HG03520 (cell line): Measurements from ENCODE around the gene ALG6.
"Not testable (repeated sequence)": the region's sequence is repeated elsewhere in the genome, so short reads cannot be mapped to it uniquely, and the experiment has no call there.

Experiments
- ATAC-seq: cut with Tn5 transposase; IDR thresholded peaks from one replicate; pipeline ENCODE4 v1.9.1; 2021; ENCODE audit warnings: mild to moderate bottlenecking, moderate library complexity; ENCODE audit not compliant: unreplicated experiment

ALG6 gene

DNA sequence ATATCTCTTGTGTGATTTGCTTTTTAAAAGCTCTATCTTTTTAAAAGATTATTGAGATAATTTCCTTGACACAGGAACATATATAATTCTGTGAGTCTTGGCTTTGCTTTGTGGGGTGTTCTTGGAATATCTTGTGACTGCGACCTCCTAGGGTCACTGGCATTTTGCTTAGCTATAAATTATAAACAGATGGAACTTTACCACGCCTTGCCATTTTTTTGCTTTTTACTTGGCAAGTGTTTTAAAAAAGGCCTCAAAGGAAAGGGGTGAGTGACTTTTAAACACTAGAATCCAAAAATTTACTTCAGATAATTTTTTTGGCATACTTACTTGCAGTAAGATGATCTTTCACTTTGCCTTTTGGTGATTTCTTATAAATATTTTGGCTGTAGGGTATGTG, 43.6 kb downstream of the ALG6 start:
- no peak for ATAC-seq

DNA sequence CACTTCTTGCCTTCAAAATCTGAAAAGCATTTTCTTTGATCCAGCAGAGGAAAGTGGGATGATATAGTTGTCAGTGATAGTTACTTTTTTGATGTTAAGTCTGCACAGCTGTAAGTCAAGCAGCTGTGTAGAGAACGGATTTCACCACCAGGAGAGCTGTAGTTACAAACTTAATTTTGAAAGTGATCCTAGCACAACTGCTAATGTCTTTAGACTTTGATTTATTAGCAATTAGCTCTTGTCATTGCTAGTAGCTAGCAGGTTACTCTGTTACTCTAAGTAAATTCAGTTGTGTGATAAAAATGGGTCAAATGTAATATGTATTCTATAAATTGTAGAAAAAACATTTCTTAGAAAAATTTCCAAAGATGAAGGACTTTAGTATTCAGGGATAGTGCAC, 46.0 kb downstream of the ALG6 start:
- ATAC-seq, result no peak

DNA sequence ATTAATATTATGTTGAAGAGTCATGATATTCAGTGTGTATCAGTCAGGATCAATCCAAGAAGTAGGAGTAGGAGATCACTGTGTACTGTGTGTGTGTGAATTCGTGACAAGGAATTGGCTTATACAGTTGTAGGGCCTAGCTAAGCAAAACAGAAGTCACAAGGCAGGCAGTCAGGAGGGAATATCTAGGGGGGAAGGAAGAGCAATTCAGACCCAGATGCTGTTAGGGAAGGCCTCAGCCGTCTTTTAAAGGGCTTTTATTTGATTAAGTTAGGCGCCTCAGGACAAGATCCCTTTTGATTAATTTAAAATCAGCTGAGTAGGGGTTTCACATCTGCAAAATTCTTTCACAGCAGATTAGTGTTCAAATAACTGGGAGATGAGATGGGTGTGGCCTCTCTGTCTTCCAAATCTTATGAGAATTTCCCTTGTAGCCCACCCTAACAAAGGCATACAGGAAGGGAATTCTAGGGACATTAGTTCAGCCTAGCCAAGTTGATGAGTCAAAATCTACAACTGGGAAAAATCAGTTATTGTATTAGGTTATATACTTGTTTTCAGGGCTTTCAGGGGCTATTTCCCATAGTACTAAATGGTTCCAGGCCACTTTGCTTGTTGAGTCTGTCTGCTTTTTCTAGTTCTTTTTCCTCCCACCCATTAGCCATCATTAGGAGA, 47.4 kb downstream of the ALG6 start:
- no peak for ATAC-seq

DNA sequence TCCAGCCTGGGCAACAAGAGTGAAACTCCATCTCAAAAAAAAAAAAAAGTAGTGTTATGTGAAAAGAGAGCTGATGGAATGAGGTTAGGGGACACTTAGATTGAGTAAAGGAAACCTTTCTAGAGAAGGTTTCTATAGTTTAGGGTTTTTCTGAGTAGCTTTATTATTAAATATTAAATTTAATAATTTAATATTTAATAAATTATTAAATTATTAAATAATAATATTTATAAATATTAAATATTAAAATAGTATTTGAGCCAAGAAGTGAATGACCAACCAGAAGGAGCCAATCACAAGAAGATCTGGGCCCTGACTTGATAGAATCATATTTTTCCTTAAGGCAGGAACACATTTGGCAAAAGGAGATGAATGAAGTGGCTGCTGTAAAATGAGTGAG, 50.7 kb downstream of the ALG6 start:
- ATAC-seq, result no peak

DNA sequence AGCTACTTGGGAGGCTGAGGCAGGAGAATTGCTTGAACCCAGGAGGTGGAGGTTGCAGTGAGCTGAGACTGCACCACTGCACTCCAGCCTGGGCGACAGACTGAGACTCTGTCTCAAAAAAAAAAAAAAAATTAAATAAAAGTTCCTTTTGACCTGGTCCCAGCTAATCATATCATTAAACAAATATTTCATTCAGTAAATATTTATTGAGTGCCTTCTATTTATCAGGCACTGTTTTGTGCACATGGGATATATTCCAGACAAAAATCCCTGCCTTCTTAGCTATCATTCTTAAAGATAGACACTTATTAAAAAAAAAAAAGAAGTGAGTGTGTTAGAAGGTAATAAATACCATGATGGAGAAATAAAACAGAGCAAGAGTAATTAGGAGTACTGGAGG, 53.3 kb downstream of the ALG6 start:
- not testable (repeated sequence) for ATAC-seq

- no peak for ATAC-seq
These were observed 56.2 kb downstream of the ALG6 start for GRCh38 chr1:63423649-63424048.

DNA sequence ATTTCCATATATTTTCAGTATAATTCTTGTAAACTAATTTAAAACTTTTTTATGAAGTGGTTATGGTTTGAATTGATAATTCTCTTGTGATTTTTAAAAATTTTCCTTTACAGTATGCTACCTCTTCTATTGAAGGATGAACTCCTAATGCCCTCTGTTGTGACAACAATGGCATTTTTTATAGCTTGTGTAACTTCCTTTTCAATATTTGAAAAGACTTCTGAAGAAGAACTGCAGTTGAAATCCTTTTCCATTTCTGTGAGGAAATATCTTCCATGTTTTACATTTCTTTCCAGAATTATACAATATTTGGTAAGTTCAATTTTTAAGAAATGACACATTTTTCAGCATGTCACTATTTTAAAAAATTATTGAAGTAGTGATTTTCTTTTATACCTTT, 61.4 kb downstream of the ALG6 start:
- no peak for ATAC-seq

GRCh38 chr1:63429281-63429680, 61.9 kb downstream of the ALG6 start:
- no peak for ATAC-seq

DNA sequence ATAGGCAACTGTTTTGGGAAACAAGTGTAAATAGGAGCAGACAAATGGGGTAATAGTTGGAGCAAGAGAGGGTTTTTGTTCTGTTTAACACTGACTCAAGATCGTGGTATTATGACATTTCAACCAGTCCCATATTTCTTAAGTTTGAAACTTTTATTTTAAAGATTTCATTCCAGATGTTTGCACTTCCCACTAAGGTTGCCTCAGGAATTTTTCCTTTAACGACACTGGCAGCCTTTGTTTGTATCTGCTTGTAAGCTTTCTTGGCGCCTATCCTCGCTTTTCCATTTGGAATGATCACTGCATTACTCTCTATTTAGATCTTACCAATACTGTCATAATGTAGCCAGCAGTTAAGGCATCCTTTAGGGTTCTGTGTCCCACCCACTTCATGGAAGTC, 67.7 kb downstream of the ALG6 start:
- ATAC-seq, result no peak

- ATAC-seq, result no peak
These were observed 74.7 kb downstream of the ALG6 start for GRCh38 chr1:63442141-63442475.

DNA sequence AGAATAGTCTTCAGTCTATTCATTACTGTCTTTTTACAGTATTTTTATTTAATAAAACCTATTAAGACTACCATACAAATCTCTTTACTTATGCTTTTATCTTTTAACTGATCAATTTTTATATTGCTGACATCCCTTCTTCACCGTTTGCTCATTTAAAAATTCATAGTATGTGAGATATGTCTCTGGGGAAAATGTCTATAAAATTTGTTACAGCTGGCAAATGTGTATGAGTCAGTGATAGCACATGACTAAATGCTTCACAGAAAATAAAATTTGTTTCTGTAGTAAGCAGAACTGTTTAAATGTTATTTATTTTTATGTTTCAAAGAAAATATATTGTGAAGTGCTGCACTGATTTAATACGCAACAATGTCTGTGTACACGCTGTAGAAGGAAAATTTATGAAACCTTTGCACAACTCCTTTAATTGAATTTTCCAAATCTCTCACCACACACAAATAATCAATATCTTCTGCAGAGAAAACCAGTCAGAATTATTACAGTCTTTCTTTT, 81.4 kb downstream of the ALG6 start:
- ATAC-seq, result no peak

GRCh38 chr1:63450416-63450815, 83.0 kb downstream of the ALG6 start:
- ATAC-seq, result no peak

- ATAC-seq, result no peak
These were observed 85.8 kb downstream of the ALG6 start for GRCh38 chr1:63453232-63453631.

- no peak for ATAC-seq
These were observed 86.8 kb downstream of the ALG6 start for GRCh38 chr1:63454269-63454668.

DNA sequence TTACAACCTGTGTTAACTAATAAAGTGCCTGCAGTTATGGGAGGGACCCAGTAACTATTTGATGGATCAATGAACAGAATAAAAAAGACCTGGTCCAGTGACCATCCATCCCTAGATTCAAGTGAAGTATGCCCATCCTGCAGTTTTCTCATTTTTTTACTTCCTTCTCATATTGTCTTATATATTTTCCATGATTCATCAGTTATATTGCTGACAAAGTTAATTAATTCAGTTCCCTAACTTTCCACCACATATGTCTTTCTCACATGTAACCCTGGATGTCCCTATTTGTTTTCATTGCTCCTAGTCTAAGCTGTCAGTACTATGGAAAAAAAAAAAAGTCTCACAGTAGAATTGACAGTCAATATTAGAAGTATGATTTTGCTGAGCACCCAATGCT, 91.3 kb downstream of the ALG6 start:
- ATAC-seq, result no peak

- ATAC-seq, result no peak
These were observed 94.3 kb downstream of the ALG6 start for GRCh38 chr1:63461661-63462230.

DNA sequence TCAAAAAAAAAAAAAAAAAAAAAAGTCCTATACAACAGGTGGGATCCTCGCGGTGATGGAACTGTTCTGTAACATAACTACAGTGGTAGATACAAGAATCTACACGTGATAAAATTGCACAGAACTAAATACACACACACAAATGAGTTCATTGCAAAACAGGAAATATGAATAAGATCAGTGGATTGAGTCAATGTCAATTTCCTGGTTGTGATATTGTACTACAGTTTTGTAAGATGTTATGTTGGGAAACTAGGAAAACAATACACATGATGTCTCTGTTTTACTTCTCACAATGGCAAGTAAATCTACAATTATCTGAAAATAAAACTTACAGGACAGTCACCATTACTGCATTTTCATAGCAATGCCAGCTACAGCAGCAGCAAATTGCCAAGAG, 95.8 kb downstream of the ALG6 start:
- no peak for ATAC-seq

DNA sequence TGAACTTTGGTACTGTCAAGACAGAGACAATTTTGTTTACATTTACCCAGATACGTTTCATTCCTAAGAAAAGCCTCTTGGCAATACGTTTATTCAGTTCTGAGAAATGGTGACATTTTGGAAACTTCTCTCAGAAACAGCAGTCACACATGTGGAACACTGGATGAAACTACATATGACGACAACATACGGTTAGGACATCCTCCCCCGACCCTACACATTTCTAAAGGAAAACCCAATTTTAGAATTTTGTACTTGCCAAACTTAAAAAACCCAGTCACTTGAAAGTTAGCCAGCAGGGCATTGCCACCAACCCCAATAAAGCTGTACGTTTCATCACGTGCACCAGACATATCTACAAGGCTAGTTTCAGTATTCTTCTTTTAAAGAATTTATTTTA, 98.8 kb downstream of the ALG6 start:
- no peak for ATAC-seq

GRCh38 chr1:63466759-63467158, 99.3 kb downstream of the ALG6 start:
- ATAC-seq, result no peak

GRCh38 chr1:63468683-63469082, 101.3 kb downstream of the ALG6 start:
- not testable (repeated sequence) for ATAC-seq

DNA sequence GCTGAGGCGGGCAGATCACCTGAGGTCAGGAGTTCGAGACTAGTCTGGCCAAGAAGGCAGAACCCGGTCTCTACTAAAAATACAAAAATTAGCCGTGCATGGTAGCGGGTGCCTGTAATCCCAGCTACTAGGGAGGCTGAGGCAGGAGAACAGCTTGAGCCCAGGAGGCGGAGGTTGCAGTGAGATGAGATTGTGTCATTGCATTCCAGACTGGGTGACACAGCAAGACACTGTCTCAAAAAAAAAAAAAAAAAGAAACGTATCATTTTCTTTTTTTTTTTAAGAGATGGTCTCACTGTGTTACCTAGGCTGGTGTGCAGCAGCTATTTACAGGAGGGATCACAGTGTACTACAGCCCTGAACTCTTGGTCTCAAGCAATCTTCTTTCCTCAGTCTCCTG, 108.3 kb downstream of the ALG6 start:
- no peak for ATAC-seq

DNA sequence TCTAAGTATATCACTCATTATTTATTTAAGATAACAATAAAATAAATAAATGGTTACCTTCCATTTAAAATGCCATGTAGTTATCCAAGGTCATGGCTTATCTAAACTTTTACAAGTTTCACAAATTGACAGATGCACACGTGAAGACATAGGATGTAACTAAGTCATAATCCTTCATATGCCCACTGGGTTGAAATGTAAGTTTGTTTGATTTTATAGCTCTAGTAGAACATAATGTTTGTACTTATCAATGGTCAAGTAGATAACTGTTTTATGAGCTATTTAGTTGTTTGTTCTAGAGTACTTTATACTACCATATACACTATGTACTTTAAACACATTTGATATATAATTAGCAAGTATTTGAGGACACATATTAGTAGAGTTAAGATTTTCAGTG, 112.6 kb downstream of the ALG6 start:
- ATAC-seq, result no peak

- ATAC-seq, result no peak
These were observed 119.2 kb downstream of the ALG6 start for GRCh38 chr1:63486629-63487028.
